SK-N-SH (cell line): ENCODE results near the gene PLEKHG7. TPM values are rescaled to one million over a fixed set of nuclear protein-coding genes. Genes with fewer than 3 reads are reported as not detected.
"Not testable (repeated sequence)": the region's sequence is repeated elsewhere in the genome, so short reads cannot be mapped to it uniquely, and the experiment has no call there.

Experiments
- CTCF ChIA-PET: fragments of 300-600, 350-600 bp; formaldehyde crosslinking; extraction: SDS; loops from one replicate; lab custom pipeline; 2021; lab: Yijun Ruan, JAX
- POLR2A ChIA-PET: fragments of 350-600 bp; sonication (Branson Sonifier 250); formaldehyde crosslinking; extraction: SDS; loops from one replicate; lab custom pipeline; 2020; ENCODE audit warnings: antibody characterized with exemption, inconsistent platforms; lab: Yijun Ruan, JAX
- DNase-seq: peaks from one replicate; pipeline ENCODE4 v3.0.0; 2012
- H2AFZ ChIP-seq: fragments of 200-600 bp; sonication (generic); 2 replicates; pipeline ENCODE4 v1.8.1; 2016; ENCODE audit warnings: antibody characterized with exemption, mild to moderate bottlenecking, low read depth
- H3F3A ChIP-seq: fragments of 200-600 bp; sonication (generic); replicated peaks from 2 replicates; pipeline ENCODE3; 2016; ENCODE audit warnings: antibody characterized with exemption, mild to moderate bottlenecking; ENCODE audit not compliant: insufficient read depth
- H3K27ac ChIP-seq, 2 experiments: fragments of 200-500 bp in 1 of 2; fragments of 200-600 bp in 1 of 2; sonication (Bioruptor generic) in 1 of 2; sonication (generic), shearing (Covaris generic) in 1 of 2; 2 replicates each; pipeline versions ENCODE4 v1.5.1 to v1.6.1; 2014 to 2016; ENCODE audit warnings: low read depth in 2 of 2, inconsistent platforms in 1 of 2, low read length in 1 of 2, mild to moderate bottlenecking in 1 of 2, mixed read lengths in 1 of 2
- H3K27me3 ChIP-seq: fragments of 200-600 bp; sonication (generic), shearing (Covaris generic); 2 replicates; pipeline ENCODE4 v1.6.1; 2016; ENCODE audit warnings: mixed run types; ENCODE audit not compliant: insufficient read depth
- H3K36me3 ChIP-seq, 2 experiments: fragments of 200-500 bp in 1 of 2; fragments of 200-600 bp in 1 of 2; sonication (Bioruptor generic) in 1 of 2; sonication (generic) in 1 of 2; replicated peaks in 1 of 2; 2 replicates each; pipeline versions ENCODE3 to v1.5.1; 2014 to 2016; ENCODE audit warnings: low read length in 1 of 2, mild to moderate bottlenecking in 1 of 2; ENCODE audit not compliant: insufficient read depth in 2 of 2, control insufficient read depth in 1 of 2
- H3K4me1 ChIP-seq, 2 experiments: fragments of 200-500 bp in 1 of 2; fragments of 200-600 bp in 1 of 2; sonication (Bioruptor generic) in 1 of 2; sonication (generic), shearing (Covaris generic) in 1 of 2; 2 replicates each; pipeline versions ENCODE4 v1.5.1 to v1.6.1; 2014 to 2016; ENCODE audit warnings: low read depth in 1 of 2, low read length in 1 of 2, mixed run types in 1 of 2; ENCODE audit not compliant: insufficient read depth in 2 of 2, control insufficient read depth in 1 of 2
- H3K4me2 ChIP-seq: fragments of 200-600 bp; sonication (generic), shearing (Covaris generic); 2 replicates; pipeline ENCODE4 v1.6.1; 2017; ENCODE audit warnings: mixed run types
- H3K4me3 ChIP-seq, 2 experiments: fragments of 200-500 bp in 1 of 2; fragments of 200-600 bp in 1 of 2; sonication (Bioruptor generic) in 1 of 2; sonication (generic), shearing (Covaris generic) in 1 of 2; 2 replicates each; pipeline versions ENCODE4 v1.5.1 to v1.8.1; 2014 to 2016; ENCODE audit warnings: low read depth in 2 of 2, inconsistent platforms in 1 of 2, low read length in 1 of 2, mild to moderate bottlenecking in 1 of 2, mixed read lengths in 1 of 2, moderate library complexity in 1 of 2
- H3K79me2 ChIP-seq: fragments of 200-600 bp; sonication (generic); 2 replicates; pipeline ENCODE4 v1.8.1; 2017; ENCODE audit warnings: mild to moderate bottlenecking; ENCODE audit not compliant: insufficient read depth
- H3K9ac ChIP-seq: fragments of 200-600 bp; sonication (generic); 2 replicates; pipeline ENCODE4 v1.6.1; 2017; ENCODE audit warnings: mixed run types
- H3K9me2 ChIP-seq: fragments of 200-600 bp; sonication (generic); 2 replicates; pipeline ENCODE4 v1.6.1; 2017; ENCODE audit warnings: mixed run types
- H3K9me3 ChIP-seq: fragments of 200-600 bp; sonication (generic); 2 replicates; pipeline ENCODE4 v1.6.1; 2017; ENCODE audit warnings: mixed run types, mild to moderate bottlenecking, moderate library complexity
- H4K20me1 ChIP-seq: fragments of 200-600 bp; sonication (generic); 2 replicates; pipeline ENCODE4 v1.6.1; 2017; ENCODE audit warnings: mild to moderate bottlenecking, mixed run types; ENCODE audit not compliant: insufficient read depth
- CTCF ChIP-seq: fragments of 200-600 bp; sonication (generic); IDR thresholded peaks from 2 replicates; pipeline ENCODE4 v1.6.1; 2017; ENCODE audit warnings: antibody characterized with exemption, mild to moderate bottlenecking, moderate library complexity
- FOSL2 ChIP-seq: IDR thresholded peaks from 2 replicates; pipeline ENCODE4 v1.4.0; 2012; ENCODE audit warnings: low read depth, mild to moderate bottlenecking, moderate library complexity, borderline replicate concordance
- POLR2AphosphoS5 ChIP-seq: IDR thresholded peaks from 2 replicates; pipeline ENCODE4 v1.6.1; 2012; ENCODE audit warnings: low read depth, low read length
- YY1 ChIP-seq: IDR thresholded peaks from 2 replicates; pipeline ENCODE4 v1.4.0; 2012; ENCODE audit warnings: low read depth, mild to moderate bottlenecking
- WGBS: methylation state at CpG from one replicate; pipeline ENCODE4 v1.1.6; 2017; ENCODE audit warnings: low lambda C conversion rate; 5-methylcytosine and 5-hydroxymethylcytosine counted together
- polyA plus RNA-seq, 3 experiments: library from polyadenylated mRNA; depleted of rRNA; stranded (reverse); fragments of >200 nt; gene quantifications; 2 replicates each; pipeline ENCODE4 v1.2.3, GENCODE V29; 2012
- TF ChIP-seq, protein P1 (sequence below): fragments of 150-350 bp; IDR thresholded peaks from 2 replicates; pipeline ENCODE4 v1.6.1; 2016; ENCODE audit warnings: mild to moderate bottlenecking, low read depth, low read length
- TF ChIP-seq, protein P2 (sequence below): fragments of 150-350 bp; IDR thresholded peaks from 2 replicates; pipeline ENCODE4 v1.6.1; 2017; ENCODE audit warnings: antibody characterized with exemption, low read length, low read depth, borderline replicate concordance
- TF ChIP-seq, protein P3 (sequence below): IDR thresholded peaks from 2 replicates; pipeline ENCODE4 v1.4.0; 2012; ENCODE audit warnings: low read depth

Gene PLEKHG7
- polyA plus RNA-seq, 1 of the 3 experiments (the other 2 are of a cell fraction): not detected

DNA sequence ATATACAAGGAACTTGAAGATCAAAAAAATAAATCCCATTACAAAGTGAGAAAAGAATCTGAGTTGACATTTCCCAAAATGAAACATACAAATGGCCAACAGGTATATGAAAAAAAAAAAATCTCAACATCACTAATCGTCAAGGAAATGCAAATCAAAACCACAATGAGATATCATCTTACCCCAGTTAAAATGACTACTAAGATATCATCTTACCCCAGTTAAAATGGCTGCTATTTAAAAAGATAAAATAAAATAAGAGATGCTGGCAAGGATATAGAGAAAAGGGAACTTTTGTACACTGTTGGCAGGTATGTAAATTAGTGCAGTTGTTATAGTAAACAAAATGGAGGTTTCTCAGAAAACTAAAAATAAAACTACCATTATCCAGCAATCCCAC is 44.4 kb downstream of the PLEKHG7 start:
- H3K9ac ChIP-seq: no peak overlapping the region
- H3K36me3 ChIP-seq: no peaks in the 10 kb centered on the region
- ChIA-PET CTCF (interaction anchor here (0.6 kb wide), 1 partner anchor 87 kb away, joined by 3 read pairs; no protein-coding TSS in a partner anchor), POLR2A (no interaction called here)
- H3K4me2 ChIP-seq: no peak overlapping the region; the same call in 1 of the 2 replicates
- H3K79me2 ChIP-seq: no peaks in the 10 kb centered on the region
- 27% methylated on average over 1 of the region's 1 CpG for WGBS
- peak overlapping the region in 1 of 2 experiments; percentile 98; a peak in 2 of 4 replicates for H3K27ac ChIP-seq
- TF ChIP-seq YY1: peak; percentile 62; the same call in 1 of the 2 replicates
- TF ChIP-seq, protein P1, sequence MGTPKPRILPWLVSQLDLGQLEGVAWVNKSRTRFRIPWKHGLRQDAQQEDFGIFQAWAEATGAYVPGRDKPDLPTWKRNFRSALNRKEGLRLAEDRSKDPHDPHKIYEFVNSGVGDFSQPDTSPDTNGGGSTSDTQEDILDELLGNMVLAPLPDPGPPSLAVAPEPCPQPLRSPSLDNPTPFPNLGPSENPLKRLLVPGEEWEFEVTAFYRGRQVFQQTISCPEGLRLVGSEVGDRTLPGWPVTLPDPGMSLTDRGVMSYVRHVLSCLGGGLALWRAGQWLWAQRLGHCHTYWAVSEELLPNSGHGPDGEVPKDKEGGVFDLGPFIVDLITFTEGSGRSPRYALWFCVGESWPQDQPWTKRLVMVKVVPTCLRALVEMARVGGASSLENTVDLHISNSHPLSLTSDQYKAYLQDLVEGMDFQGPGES: no peak
- TF ChIP-seq CTCF: peak; percentile 18; the same call in 1 of the 2 replicates
- no peak for TF ChIP-seq POLR2AphosphoS5
- TF ChIP-seq, protein P2, sequence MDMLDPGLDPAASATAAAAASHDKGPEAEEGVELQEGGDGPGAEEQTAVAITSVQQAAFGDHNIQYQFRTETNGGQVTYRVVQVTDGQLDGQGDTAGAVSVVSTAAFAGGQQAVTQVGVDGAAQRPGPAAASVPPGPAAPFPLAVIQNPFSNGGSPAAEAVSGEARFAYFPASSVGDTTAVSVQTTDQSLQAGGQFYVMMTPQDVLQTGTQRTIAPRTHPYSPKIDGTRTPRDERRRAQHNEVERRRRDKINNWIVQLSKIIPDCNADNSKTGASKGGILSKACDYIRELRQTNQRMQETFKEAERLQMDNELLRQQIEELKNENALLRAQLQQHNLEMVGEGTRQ: no peak
- TF ChIP-seq FOSL2: no peak
- TF ChIP-seq, protein P3, sequence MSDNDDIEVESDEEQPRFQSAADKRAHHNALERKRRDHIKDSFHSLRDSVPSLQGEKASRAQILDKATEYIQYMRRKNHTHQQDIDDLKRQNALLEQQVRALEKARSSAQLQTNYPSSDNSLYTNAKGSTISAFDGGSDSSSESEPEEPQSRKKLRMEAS: no peak
- H3K27me3 ChIP-seq: no peaks in the 10 kb centered on the region
- H3K9me3 ChIP-seq: no peaks in the 10 kb centered on the region
- H3K4me1 ChIP-seq: peaks cover 0 to 16% of the 10 kb centered on the region in 2 experiments
- no peaks in the 10 kb centered on the region for H3K9me2 ChIP-seq
- no peak for DNase-seq
- peaks cover 17% of the 10 kb centered on the region for H3F3A ChIP-seq
- no peaks in the 10 kb centered on the region for H4K20me1 ChIP-seq
- H2AFZ ChIP-seq: peak overlapping the region; percentile 79; the same call in 1 of the 2 replicates
- no peak overlapping the region for H3K4me3 ChIP-seq

GRCh38 chr12:92749691-92750090 is 46.9 kb downstream of the PLEKHG7 start:
- CTCF ChIA-PET, POLR2A ChIA-PET, H3K36me3 ChIP-seq, H4K20me1 ChIP-seq, H3K79me2 ChIP-seq, H2AFZ ChIP-seq, H3K9me2 ChIP-seq, H3K27ac ChIP-seq, H3K9me3 ChIP-seq, DNase-seq, H3K9ac ChIP-seq, H3K27me3 ChIP-seq, H3K4me3 ChIP-seq, H3K4me2 ChIP-seq: not testable (repeated sequence)
- H3K4me1 ChIP-seq: peaks cover 0 to 16% of the 10 kb centered on the region in 2 experiments
- H3F3A ChIP-seq: peaks cover 17% of the 10 kb centered on the region
